ENCODE results near the gene DLG2. TPM values are rescaled to one million over a fixed set of nuclear protein-coding genes. Genes with fewer than 3 reads are reported as not detected.

DLG2 gene
- total RNA-seq, 3 donors from 2014 or later: 4.3 to 12.3 (median 6.9) TPM

- intact Hi-C loops (cut with DNase I; ENCODE audit: low total_unique reads): no loop called here
- H3K9me3 ChIP-seq: no peaks in the 10 kb centered on the region
- no peak for DNase-seq (ENCODE audit: low spot score in 2 of 2)
- H3K4me1 ChIP-seq: no peaks in the 10 kb centered on the region
- no peak overlapping the region for H3K4me3 ChIP-seq
- H3K36me3 ChIP-seq: no peaks in the 10 kb centered on the region
- no peak for TF ChIP-seq POLR2AphosphoS5 (IDR thresholded peaks at IDR 0.05)
- no peak for TF ChIP-seq POLR2A (IDR thresholded peaks at IDR 0.05)
- TF ChIP-seq CTCF (IDR thresholded peaks at IDR 0.05): no peak
- no peaks in the 10 kb centered on the region for H3K27me3 ChIP-seq
- no peak overlapping the region for H3K27ac ChIP-seq
These were observed 727.4 kb downstream of the DLG2 start for GRCh38 chr11:84899740-84900139.

GRCh38 chr11:84899134-84899533, 728.0 kb downstream of the DLG2 start:
- Histone ChIP-seq H3K27me3 (no peaks in the 10 kb centered on the region), H3K9me3 (no peaks in the 10 kb centered on the region), H3K4me3 (no peak overlapping the region), H3K27ac (no peak overlapping the region), H3K36me3 (no peaks in the 10 kb centered on the region), H3K4me1 (no peaks in the 10 kb centered on the region)
- DNase-seq (ENCODE audit: low spot score in 2 of 2): no peak
- no peak for TF ChIP-seq POLR2A (IDR thresholded peaks at IDR 0.05)
- no peak for TF ChIP-seq CTCF (IDR thresholded peaks at IDR 0.05)
- TF ChIP-seq POLR2AphosphoS5 (IDR thresholded peaks at IDR 0.05): no peak
- intact Hi-C loops (cut with DNase I; ENCODE audit: low total_unique reads): no loop called here

GRCh38 chr11:84894666-84895065, 732.5 kb downstream of the DLG2 start:
- no peak overlapping the region for H3K27ac ChIP-seq
- no peaks in the 10 kb centered on the region for H3K9me3 ChIP-seq
- H3K4me3 ChIP-seq: no peak overlapping the region
- no peaks in the 10 kb centered on the region for H3K27me3 ChIP-seq
- intact Hi-C loops (cut with DNase I; ENCODE audit: low total_unique reads): no loop called here
- no peak for TF ChIP-seq POLR2AphosphoS5 (IDR thresholded peaks at IDR 0.05)
- no peak for TF ChIP-seq POLR2A (IDR thresholded peaks at IDR 0.05)
- TF ChIP-seq CTCF (IDR thresholded peaks at IDR 0.05): no peak
- no peaks in the 10 kb centered on the region for H3K36me3 ChIP-seq
- no peak for DNase-seq (ENCODE audit: low spot score in 2 of 2)
- no peaks in the 10 kb centered on the region for H3K4me1 ChIP-seq

GRCh38 chr11:84890676-84891075, 736.5 kb downstream of the DLG2 start:
- Histone ChIP-seq H3K4me3 (no peak overlapping the region), H3K36me3 (no peaks in the 10 kb centered on the region), H3K27ac (no peak overlapping the region), H3K27me3 (no peaks in the 10 kb centered on the region), H3K9me3 (no peaks in the 10 kb centered on the region), H3K4me1 (no peaks in the 10 kb centered on the region)
- TF ChIP-seq CTCF (IDR thresholded peaks at IDR 0.05): no peak
- TF ChIP-seq POLR2A (IDR thresholded peaks at IDR 0.05): no peak
- no peak for TF ChIP-seq POLR2AphosphoS5 (IDR thresholded peaks at IDR 0.05)
- DNase-seq (ENCODE audit: low spot score in 2 of 2): no peak
- intact Hi-C loops (cut with DNase I; ENCODE audit: low total_unique reads): no loop called here

- Histone ChIP-seq H3K9me3 (no peaks in the 10 kb centered on the region), H3K36me3 (no peaks in the 10 kb centered on the region), H3K27me3 (no peaks in the 10 kb centered on the region), H3K27ac (no peak overlapping the region), H3K4me3 (no peak overlapping the region), H3K4me1 (no peaks in the 10 kb centered on the region)
- TF ChIP-seq CTCF (IDR thresholded peaks at IDR 0.05): no peak
- no peak for TF ChIP-seq POLR2A (IDR thresholded peaks at IDR 0.05)
- no peak for TF ChIP-seq POLR2AphosphoS5 (IDR thresholded peaks at IDR 0.05)
- no peak for DNase-seq (ENCODE audit: low spot score in 2 of 2)
- intact Hi-C loops (cut with DNase I; ENCODE audit: low total_unique reads): no loop called here
These were observed 737.6 kb downstream of the DLG2 start for GRCh38 chr11:84889556-84889955.
